HG03139 (cell line): ENCODE measurements around the gene PCLO.
"Not testable (repeated sequence)": the region's sequence is repeated elsewhere in the genome, so short reads cannot be mapped to it uniquely, and the experiment has no call there.

Experiments used
- ATAC-seq: cut with Tn5 transposase; IDR thresholded peaks from one replicate; pipeline ENCODE4 v1.9.1; 2021; ENCODE audit not compliant: unreplicated experiment

The PCLO gene

GRCh38 chr7:83055197-83055596, 107.5 kb downstream of the PCLO start:
- ATAC-seq, result no peak

GRCh38 chr7:83054472-83054871, 108.2 kb downstream of the PCLO start:
- ATAC-seq, result no peak

GRCh38 chr7:83053965-83054364, 108.7 kb downstream of the PCLO start:
- no peak for ATAC-seq

GRCh38 chr7:83040484-83040883, 122.2 kb downstream of the PCLO start:
- no peak for ATAC-seq

- ATAC-seq, result no peak
These were observed 123.9 kb downstream of the PCLO start for GRCh38 chr7:83038787-83039186.

GRCh38 chr7:83036721-83037380, 125.8 kb downstream of the PCLO start:
- no peak for ATAC-seq

GRCh38 chr7:83036130-83036529, 126.6 kb downstream of the PCLO start:
- ATAC-seq, result no peak

GRCh38 chr7:83032195-83032594, 130.5 kb downstream of the PCLO start:
- ATAC-seq, result no peak

GRCh38 chr7:83023817-83024665, 138.6 kb downstream of the PCLO start:
- ATAC-seq, result not testable (repeated sequence)

GRCh38 chr7:83021032-83021431, 141.7 kb downstream of the PCLO start:
- ATAC-seq, result no peak

- ATAC-seq, result no peak
These were observed 142.5 kb downstream of the PCLO start for GRCh38 chr7:83020161-83020560.

- ATAC-seq, result no peak
These were observed 146.8 kb downstream of the PCLO start for GRCh38 chr7:83015916-83016315.

- ATAC-seq, result no peak
These were observed 148.1 kb downstream of the PCLO start for GRCh38 chr7:83014546-83014945.

- no peak for ATAC-seq
These were observed 150.7 kb downstream of the PCLO start for GRCh38 chr7:83011954-83012353.

- no peak for ATAC-seq
These were observed 157.3 kb downstream of the PCLO start for GRCh38 chr7:83005410-83005809.

GRCh38 chr7:83001362-83002040, 161.2 kb downstream of the PCLO start:
- no peak for ATAC-seq

- no peak for ATAC-seq
These were observed 164.2 kb downstream of the PCLO start for GRCh38 chr7:82998436-82998835.

- ATAC-seq, result no peak
These were observed 177.4 kb downstream of the PCLO start for GRCh38 chr7:82985144-82985802.

GRCh38 chr7:82980130-82980788, 182.4 kb downstream of the PCLO start:
- ATAC-seq, result no peak

- no peak for ATAC-seq
These were observed 186.7 kb downstream of the PCLO start for GRCh38 chr7:82975811-82976468.
